BE2C (cell line): ENCODE measurements around the gene FNDC8.
"Not testable (repeated sequence)": the region's sequence is repeated elsewhere in the genome, so short reads cannot be mapped to it uniquely, and the experiment has no call there.

Source experiments
- DNase-seq: peaks from one replicate; pipeline ENCODE4 v3.0.0-alpha.2; 2020
- H3K27me3 ChIP-seq: fragments of 250-450 bp; sonication (Bioruptor Pico); 2 replicates; pipeline ENCODE4 v1.5.1; 2020; ENCODE audit warnings: mild to moderate bottlenecking
- H3K36me3 ChIP-seq: fragments of 250-450 bp; sonication (Bioruptor Pico); 2 replicates; pipeline ENCODE4 v1.5.1; 2020; ENCODE audit warnings: mild to moderate bottlenecking
- H3K4me1 ChIP-seq: fragments of 250-450 bp; sonication (Bioruptor Pico); 2 replicates; pipeline ENCODE4 v1.5.1; 2020
- H3K4me3 ChIP-seq: 2 replicates; pipeline ENCODE4 v1.5.1; 2011; ENCODE audit warnings: low read depth, low read length
- H3K9me3 ChIP-seq: fragments of 250-450 bp; sonication (Bioruptor Pico); 2 replicates; pipeline ENCODE4 v1.5.1; 2020
- CTCF ChIP-seq: IDR thresholded peaks from 2 replicates; pipeline ENCODE4 v1.5.1; 2012; ENCODE audit warnings: mild to moderate bottlenecking, low read depth, low read length

FNDC8 gene

GRCh38 chr17:35101725-35102124, 19.7 kb upstream of the FNDC8 start:
- no peak for TF ChIP-seq CTCF

GRCh38 chr17:35103271-35103670, 18.1 kb upstream of the FNDC8 start:
- TF ChIP-seq CTCF, result no peak
- Histone ChIP-seq H3K4me1 (no peaks in the 10 kb centered on the region), H3K36me3 (peaks cover 14% of the 10 kb centered on the region), H3K27me3 (no peaks in the 10 kb centered on the region), H3K4me3 (no peak overlapping the region), H3K9me3 (no peaks in the 10 kb centered on the region)
- no peak for DNase-seq

More at GRCh38 chr17:35101725-35102124, 19.7 kb upstream of the FNDC8 start:
- no peaks in the 10 kb centered on the region for H3K9me3 ChIP-seq
- DNase-seq, result no peak
- H3K4me3 ChIP-seq, result no peak overlapping the region
- no peaks in the 10 kb centered on the region for H3K27me3 ChIP-seq
- peaks cover 14% of the 10 kb centered on the region for H3K36me3 ChIP-seq
- no peaks in the 10 kb centered on the region for H3K4me1 ChIP-seq

- no peaks in the 10 kb centered on the region for H3K4me1 ChIP-seq
- H3K36me3 ChIP-seq, result peaks cover 14% of the 10 kb centered on the region
- H3K4me3 ChIP-seq, result no peak overlapping the region
- no peaks in the 10 kb centered on the region for H3K27me3 ChIP-seq
- H3K9me3 ChIP-seq, result no peaks in the 10 kb centered on the region
- TF ChIP-seq CTCF, result no peak
- DNase-seq, result no peak
Measured at GRCh38 chr17:35104844-35105450, 16.5 kb upstream of the FNDC8 start.

GRCh38 chr17:35110791-35111190, 10.6 kb upstream of the FNDC8 start:
- H3K27me3 ChIP-seq, DNase-seq, H3K4me3 ChIP-seq, H3K9me3 ChIP-seq, H3K4me1 ChIP-seq, H3K36me3 ChIP-seq: not testable (repeated sequence)

GRCh38 chr17:35116845-35117244, 4.6 kb upstream of the FNDC8 start:
- Histone ChIP-seq H3K27me3 (no peaks in the 10 kb centered on the region), H3K9me3 (no peaks in the 10 kb centered on the region), H3K36me3 (no peaks in the 10 kb centered on the region), H3K4me1 (no peaks in the 10 kb centered on the region), H3K4me3 (no peak overlapping the region)
- no peak for TF ChIP-seq CTCF
- no peak for DNase-seq

- no peaks in the 10 kb centered on the region for H3K36me3 ChIP-seq
- no peak overlapping the region for H3K4me3 ChIP-seq
- H3K27me3 ChIP-seq, result no peaks in the 10 kb centered on the region
- H3K4me1 ChIP-seq, result no peaks in the 10 kb centered on the region
- H3K9me3 ChIP-seq, result no peaks in the 10 kb centered on the region
- peak; percentile 52 for TF ChIP-seq CTCF
- DNase-seq, result peak; percentile 60
Measured at GRCh38 chr17:35117984-35118383, 3.4 kb upstream of the FNDC8 start.
